Left lung (tissue), 10 donors: ENCODE measurements around the gene HNRNPA0. TPM values are rescaled to one million over a fixed set of nuclear protein-coding genes. Genes with fewer than 3 reads are reported as not detected.

Experiments
- ATAC-seq: fragments of 200-7000 bp; cut with Tn5 transposase; one replicate; pipeline ENCODE4 v1.9.1; 2020; ENCODE audit warnings: moderate library complexity
- DNase-seq, 4 donors: peaks; one replicate each; pipeline ENCODE4 v3.0.0-alpha.2; 2013 to 2020
- H3K27ac ChIP-seq, 2 donors: fragments of 200-600 bp; sonication (generic) in 1 of 2; one replicate each; pipeline versions ENCODE4 v1.5.0 to v1.8.0; 2020 to 2021
- H3K27me3 ChIP-seq, 2 donors: fragments of 200-600 bp; sonication (generic) in 1 of 2; one replicate each; pipeline versions ENCODE4 v1.5.0 to v1.8.0; 2020 to 2021
- H3K36me3 ChIP-seq, 2 donors: fragments of 200-600 bp; sonication (generic) in 1 of 2; one replicate each; pipeline versions ENCODE4 v1.5.0 to v1.8.0; 2020 to 2021
- H3K4me1 ChIP-seq, 2 donors: fragments of 200-600 bp; one replicate each; pipeline ENCODE4 v1.8.0; 2021
- H3K4me3 ChIP-seq, 2 donors: fragments of 200-600 bp; sonication (generic) in 1 of 2; one replicate each; pipeline versions ENCODE4 v1.5.0 to v1.8.0; 2020 to 2021; ENCODE audit warnings: mild to moderate bottlenecking in 1 of 2
- H3K9me3 ChIP-seq, 2 donors: fragments of 200-600 bp; sonication (generic) in 1 of 2; one replicate each; pipeline versions ENCODE4 v1.5.0 to v1.8.0; 2020 to 2021
- intact Hi-C, 2 donors: fragments of 100-400 bp; cut with DNase I; formaldehyde crosslinking; loops; one replicate each; pipeline versions ENCODE4 v1.11.2 to v1.14.2; 2022
- polyA plus RNA-seq, 6 donors: library from polyadenylated mRNA; unstranded; fragments of 120-200 nt; gene quantifications; one replicate each; pipeline ENCODE4 v1.2.1, GENCODE V29; 2013; ENCODE audit not compliant: insufficient read length in 6 of 6
- total RNA-seq, 2 donors: library from RNA; stranded (reverse); fragmentation: NEBNext Ultra II Directional; extraction: Animal tissue kit (Norgen Biotek cat#: 25700); gene quantifications; one replicate each; pipeline ENCODE4 v1.2.1, GENCODE V29; 2021
- TF ChIP-seq, protein P1 (sequence below), 2 donors: fragments of 200-600 bp; sonication (generic) in 1 of 2; IDR thresholded peaks; one replicate each; pipeline versions ENCODE4 v1.5.0 to v1.8.0; 2021; ENCODE audit warnings: antibody characterized with exemption in 2 of 2
- donor health status: DM: no; HTN: yes; CAD: no.
- donor health status: DM: no; HTN: no; CAD: no.

Gene HNRNPA0
- total and polyA plus RNA-seq, 8 donors: 22.7 to 83.3 (median 71.1) TPM

DNA sequence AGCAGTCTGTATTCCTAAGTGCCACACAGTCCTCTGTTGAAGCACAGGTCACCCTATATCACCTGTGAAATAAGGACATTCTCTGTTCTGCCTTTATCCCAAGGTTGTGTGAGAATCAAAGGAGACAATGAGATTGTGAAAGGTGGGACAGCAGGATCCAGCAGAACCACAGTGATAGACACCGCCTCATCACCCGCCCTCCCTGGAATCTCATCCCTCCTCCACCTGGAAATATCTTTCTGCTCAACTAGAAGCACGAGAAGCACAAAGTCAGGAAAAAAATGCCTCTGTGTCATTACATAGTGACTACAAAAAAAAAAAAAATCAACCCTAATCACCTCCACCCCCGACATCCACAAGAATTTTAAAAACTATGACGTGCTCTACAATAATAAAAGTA lies 50.6 kb downstream of the HNRNPA0 start:
- TF ChIP-seq, protein P1, sequence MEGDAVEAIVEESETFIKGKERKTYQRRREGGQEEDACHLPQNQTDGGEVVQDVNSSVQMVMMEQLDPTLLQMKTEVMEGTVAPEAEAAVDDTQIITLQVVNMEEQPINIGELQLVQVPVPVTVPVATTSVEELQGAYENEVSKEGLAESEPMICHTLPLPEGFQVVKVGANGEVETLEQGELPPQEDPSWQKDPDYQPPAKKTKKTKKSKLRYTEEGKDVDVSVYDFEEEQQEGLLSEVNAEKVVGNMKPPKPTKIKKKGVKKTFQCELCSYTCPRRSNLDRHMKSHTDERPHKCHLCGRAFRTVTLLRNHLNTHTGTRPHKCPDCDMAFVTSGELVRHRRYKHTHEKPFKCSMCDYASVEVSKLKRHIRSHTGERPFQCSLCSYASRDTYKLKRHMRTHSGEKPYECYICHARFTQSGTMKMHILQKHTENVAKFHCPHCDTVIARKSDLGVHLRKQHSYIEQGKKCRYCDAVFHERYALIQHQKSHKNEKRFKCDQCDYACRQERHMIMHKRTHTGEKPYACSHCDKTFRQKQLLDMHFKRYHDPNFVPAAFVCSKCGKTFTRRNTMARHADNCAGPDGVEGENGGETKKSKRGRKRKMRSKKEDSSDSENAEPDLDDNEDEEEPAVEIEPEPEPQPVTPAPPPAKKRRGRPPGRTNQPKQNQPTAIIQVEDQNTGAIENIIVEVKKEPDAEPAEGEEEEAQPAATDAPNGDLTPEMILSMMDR (IDR thresholded peaks at IDR 0.05): no peak
- intact Hi-C loops: no loop called here
- Histone ChIP-seq H3K4me3 (no peak overlapping the region), H3K27ac (no peak overlapping the region), H3K36me3 (no peaks in the 10 kb centered on the region), H3K27me3 (no peaks in the 10 kb centered on the region), H3K4me1 (peaks cover 0 to 5% of the 10 kb centered on the region in 2 donors), H3K9me3 (no peaks in the 10 kb centered on the region)
- DNase-seq (no peak), ATAC-seq (no peak)

DNA sequence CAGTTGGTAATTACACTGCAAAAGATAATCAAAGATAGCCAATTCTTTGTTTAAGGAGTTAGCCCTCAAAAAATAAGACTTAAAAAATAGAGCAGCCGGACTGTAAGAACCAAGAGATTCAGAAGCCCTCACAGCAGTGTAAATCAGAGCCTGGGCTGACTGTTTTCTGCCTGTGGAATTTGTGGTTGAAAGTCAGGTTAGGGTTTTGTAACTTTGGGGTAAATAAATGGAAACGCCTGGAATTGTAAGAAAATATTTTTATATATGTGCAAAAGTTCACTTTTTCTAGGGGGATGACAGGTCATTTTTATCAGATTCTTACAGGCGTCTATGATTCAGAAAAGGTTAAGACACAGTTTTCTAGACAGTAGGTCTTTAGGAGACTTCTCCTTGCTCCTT lies 53.9 kb downstream of the HNRNPA0 start:
- Histone ChIP-seq H3K36me3 (no peaks in the 10 kb centered on the region), H3K27me3 (no peaks in the 10 kb centered on the region), H3K9me3 (no peaks in the 10 kb centered on the region), H3K27ac (no peak overlapping the region), H3K4me1 (peaks cover 5 to 7% of the 10 kb centered on the region in 2 donors), H3K4me3 (no peak overlapping the region)
- ATAC-seq: no peak
- TF ChIP-seq, protein P1 (IDR thresholded peaks at IDR 0.05): no peak
- intact Hi-C loops: no loop called here
- no peak for DNase-seq

DNA sequence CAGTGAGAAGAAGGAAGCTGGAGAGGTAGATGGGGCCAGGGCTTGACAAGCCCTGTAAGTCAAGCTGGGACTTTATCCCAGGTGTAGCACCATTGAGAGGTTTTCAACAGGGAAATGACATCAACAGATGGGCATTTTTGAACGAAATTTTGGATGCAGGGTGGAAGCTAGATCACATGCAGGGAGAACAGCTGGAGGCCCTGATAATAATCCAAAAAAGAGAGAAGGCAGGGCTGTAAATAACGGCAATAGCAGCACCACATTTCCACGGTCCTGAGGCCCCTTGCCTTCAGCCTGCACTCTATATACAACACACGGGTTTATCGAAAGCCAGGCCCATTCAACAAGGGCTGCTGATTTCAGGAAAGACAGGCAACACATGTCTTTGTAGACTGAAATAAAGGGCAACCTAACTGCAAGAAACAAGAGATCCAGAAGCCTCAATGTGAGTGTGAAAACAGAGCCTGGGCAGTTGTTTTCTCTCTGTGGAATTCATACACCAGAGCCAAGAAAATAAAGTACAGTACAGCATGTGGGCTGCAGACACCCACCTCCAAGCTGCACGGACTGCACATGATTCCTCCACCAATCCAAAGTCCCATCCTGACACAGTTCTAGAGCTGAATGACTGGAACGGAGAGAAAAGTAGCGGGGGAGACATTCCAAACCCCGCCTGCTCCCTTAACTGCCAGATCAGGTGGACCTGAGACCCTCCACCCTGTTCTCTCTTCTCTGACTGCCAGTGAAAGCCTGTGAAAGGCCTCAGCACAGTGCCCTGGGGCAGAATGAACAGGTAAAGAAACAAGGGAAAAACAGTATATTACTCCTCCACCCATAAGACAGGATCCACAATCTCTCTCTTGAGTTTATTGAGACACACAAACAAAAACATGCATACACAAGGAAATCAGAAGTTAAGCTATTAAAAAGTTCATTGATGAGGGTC lies 54.6 kb downstream of the HNRNPA0 start:
- Histone ChIP-seq H3K9me3 (no peaks in the 10 kb centered on the region), H3K27ac (no peak overlapping the region), H3K36me3 (no peaks in the 10 kb centered on the region), H3K4me3 (no peak overlapping the region), H3K27me3 (no peaks in the 10 kb centered on the region), H3K4me1 (peaks cover 5 to 7% of the 10 kb centered on the region in 2 donors)
- intact Hi-C loops: no loop called here
- DNase-seq (peak in 1 of 4 donors; percentile 23), ATAC-seq (no peak)
- TF ChIP-seq, protein P1 (IDR thresholded peaks at IDR 0.05): no peak

DNA sequence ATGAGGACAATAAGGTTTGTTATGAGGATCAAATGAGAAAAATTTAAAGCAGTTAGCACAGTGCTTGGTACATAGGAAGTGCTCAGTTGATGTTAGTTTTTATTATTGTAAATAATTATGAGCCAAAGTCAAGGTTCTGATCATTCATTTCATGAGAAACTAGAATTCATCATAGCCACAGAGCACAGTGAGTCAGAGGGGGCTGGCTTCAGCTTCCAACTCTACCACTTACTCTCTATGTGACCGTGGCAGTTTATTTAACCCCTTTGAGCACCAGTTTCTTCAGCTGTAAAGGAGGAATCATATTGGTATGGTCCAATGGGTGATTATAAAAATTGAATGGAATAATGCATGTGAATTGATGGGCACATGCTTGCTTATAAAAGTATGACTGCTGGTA lies 57.7 kb downstream of the HNRNPA0 start:
- Histone ChIP-seq H3K27ac (peak overlapping the region in 1 of 2 donors; percentile 53), H3K4me3 (no peak overlapping the region), H3K4me1 (peaks cover 5 to 7% of the 10 kb centered on the region in 2 donors), H3K27me3 (no peaks in the 10 kb centered on the region), H3K36me3 (no peaks in the 10 kb centered on the region), H3K9me3 (no peaks in the 10 kb centered on the region)
- ATAC-seq (no peak), DNase-seq (no peak)
- intact Hi-C loops: no loop called here
- TF ChIP-seq, protein P1 (IDR thresholded peaks at IDR 0.05): no peak

DNA sequence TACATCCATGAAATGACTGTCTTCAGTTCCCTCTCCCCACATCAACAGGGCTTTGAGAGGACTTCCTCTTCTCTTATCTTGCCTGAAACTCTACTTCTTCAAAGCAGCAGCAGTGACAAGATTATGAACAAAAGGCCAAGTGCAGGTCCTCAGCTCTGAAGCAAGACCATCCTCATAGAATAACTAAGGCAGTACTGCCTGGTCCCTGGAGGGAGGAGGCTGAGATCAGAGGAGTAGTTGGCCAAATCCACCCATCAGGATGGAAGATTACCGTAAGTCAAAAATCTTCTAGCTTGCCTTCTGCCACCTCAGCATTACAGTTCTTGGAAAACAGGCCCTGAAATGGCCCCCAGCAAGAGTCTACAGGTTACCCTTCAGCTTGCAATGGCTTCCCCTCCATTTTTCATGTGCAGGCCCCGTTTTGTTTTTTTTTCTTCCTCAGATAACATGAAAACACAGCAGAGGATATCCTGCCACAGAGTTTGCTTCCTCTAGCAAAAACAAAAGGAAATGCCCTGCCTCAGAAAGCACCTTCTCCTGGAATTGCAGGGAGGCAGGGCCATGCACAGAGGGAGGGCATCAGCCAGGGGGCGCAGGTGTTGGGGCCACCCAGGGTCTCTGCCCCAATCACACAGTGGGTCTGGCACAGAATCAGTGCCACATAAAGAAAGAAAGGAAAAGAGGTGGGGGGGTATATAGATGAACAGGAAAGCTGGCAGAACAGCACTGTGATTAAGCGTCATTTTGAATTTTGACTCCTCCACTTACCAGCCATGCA lies 58.3 kb downstream of the HNRNPA0 start:
- intact Hi-C loops: no loop called here
- TF ChIP-seq, protein P1 (IDR thresholded peaks at IDR 0.05): peak in 1 of 2 donors; percentile 28
- ATAC-seq (peak; percentile 36), DNase-seq (no peak)
- Histone ChIP-seq H3K4me3 (no peak overlapping the region), H3K27me3 (no peaks in the 10 kb centered on the region), H3K9me3 (no peaks in the 10 kb centered on the region), H3K27ac (peak overlapping the region; percentile 3 to 53), H3K36me3 (no peaks in the 10 kb centered on the region), H3K4me1 (peaks cover 5 to 7% of the 10 kb centered on the region in 2 donors)
